Measurements from ENCODE around the gene MLLT6.

The MLLT6 gene

DNA sequence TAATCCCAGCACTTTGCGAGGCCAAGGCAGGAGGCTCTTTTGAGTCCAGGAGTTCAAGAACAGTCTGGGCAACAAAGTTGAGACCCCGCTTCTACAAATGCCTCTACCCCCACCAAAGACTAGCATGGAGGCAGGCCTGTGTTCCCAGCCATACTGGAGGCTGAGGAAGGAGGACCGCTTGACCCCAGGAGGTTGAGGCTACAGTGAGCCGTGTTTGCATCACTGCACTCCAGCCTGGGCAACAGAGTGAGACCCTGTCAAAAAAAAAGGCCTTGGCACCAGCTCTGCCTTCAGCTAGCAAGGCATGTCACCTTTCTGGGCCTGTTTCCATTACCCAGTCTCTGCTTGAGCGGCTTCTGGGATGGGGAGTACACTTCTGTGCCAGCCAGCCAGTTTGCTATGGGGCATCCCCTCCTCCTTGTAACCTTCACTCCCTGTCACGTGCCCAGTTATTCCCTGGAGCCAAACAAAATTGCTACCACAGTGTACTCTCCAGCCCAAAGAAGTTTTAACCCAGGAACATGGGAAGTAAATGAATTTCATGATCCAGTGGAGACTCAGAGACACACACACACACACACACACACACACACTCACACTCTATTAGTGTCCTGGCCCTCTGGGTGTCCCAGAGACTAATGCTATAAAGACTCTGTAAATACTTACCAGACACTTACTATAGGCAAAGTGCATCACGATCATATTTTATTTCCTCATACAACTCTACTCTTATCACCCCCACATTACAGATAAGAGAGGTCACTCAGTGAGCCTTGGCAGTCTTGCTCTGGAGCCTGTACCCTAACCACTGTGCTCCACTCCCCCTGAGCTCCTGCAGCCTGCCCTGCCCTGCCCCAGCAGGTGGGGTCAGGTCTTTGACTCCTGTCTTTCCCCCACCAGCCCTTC lies 27.6 kb downstream of the MLLT6 start:
- DNase-seq (ENCODE audit: low spot score): no peak
- TF ChIP-seq, protein P1, sequence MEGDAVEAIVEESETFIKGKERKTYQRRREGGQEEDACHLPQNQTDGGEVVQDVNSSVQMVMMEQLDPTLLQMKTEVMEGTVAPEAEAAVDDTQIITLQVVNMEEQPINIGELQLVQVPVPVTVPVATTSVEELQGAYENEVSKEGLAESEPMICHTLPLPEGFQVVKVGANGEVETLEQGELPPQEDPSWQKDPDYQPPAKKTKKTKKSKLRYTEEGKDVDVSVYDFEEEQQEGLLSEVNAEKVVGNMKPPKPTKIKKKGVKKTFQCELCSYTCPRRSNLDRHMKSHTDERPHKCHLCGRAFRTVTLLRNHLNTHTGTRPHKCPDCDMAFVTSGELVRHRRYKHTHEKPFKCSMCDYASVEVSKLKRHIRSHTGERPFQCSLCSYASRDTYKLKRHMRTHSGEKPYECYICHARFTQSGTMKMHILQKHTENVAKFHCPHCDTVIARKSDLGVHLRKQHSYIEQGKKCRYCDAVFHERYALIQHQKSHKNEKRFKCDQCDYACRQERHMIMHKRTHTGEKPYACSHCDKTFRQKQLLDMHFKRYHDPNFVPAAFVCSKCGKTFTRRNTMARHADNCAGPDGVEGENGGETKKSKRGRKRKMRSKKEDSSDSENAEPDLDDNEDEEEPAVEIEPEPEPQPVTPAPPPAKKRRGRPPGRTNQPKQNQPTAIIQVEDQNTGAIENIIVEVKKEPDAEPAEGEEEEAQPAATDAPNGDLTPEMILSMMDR (IDR thresholded peaks at IDR 0.05; ENCODE audit: extremely low read depth, insufficient read depth, missing control alignments): no peak
- in situ Hi-C loops (cut with MboI; ENCODE audit: low pct_unique_long_range_greater_than_20kb, low sequenced_read_pairs, unreplicated experiment): no loop called here

DNA sequence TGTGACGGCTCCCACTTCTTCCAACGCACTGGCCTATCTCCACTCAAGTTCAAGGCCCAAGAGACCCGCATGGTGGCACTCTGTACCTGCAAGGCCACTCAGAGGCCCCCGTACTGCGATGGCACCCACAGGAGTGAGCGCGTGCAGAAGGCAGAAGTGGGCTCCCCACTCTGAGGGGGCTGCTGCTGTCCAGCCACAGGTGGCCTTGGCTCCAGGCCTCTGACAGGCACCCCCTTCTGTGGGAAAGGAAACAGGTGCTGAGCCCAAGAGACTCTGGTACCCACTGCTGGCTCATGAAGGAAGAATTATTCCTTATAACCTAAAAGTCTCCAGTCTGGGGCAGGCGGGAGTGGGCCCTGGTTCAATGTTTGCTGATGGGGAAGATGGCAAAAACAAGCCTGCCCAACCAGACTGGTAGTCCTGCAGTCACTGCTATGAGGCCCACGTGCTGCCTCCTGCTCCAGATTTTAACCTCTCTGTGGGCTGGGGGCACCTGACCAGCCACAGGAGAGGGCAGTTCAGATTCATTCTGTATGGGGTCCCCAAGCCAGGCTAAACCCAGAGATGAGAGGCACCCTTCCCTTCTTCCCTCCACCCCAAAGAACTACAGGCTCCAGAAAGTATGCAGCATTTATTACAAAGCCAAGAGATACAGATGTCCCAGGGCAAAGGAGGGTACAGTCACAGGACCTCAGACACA lies 28.4 kb downstream of the MLLT6 start:
- TF ChIP-seq, protein P1 (IDR thresholded peaks at IDR 0.05; ENCODE audit: extremely low read depth, insufficient read depth, missing control alignments): no peak
- in situ Hi-C loops (cut with MboI; ENCODE audit: low pct_unique_long_range_greater_than_20kb, low sequenced_read_pairs, unreplicated experiment): no loop called here
- no peak for DNase-seq (ENCODE audit: low spot score)

DNA sequence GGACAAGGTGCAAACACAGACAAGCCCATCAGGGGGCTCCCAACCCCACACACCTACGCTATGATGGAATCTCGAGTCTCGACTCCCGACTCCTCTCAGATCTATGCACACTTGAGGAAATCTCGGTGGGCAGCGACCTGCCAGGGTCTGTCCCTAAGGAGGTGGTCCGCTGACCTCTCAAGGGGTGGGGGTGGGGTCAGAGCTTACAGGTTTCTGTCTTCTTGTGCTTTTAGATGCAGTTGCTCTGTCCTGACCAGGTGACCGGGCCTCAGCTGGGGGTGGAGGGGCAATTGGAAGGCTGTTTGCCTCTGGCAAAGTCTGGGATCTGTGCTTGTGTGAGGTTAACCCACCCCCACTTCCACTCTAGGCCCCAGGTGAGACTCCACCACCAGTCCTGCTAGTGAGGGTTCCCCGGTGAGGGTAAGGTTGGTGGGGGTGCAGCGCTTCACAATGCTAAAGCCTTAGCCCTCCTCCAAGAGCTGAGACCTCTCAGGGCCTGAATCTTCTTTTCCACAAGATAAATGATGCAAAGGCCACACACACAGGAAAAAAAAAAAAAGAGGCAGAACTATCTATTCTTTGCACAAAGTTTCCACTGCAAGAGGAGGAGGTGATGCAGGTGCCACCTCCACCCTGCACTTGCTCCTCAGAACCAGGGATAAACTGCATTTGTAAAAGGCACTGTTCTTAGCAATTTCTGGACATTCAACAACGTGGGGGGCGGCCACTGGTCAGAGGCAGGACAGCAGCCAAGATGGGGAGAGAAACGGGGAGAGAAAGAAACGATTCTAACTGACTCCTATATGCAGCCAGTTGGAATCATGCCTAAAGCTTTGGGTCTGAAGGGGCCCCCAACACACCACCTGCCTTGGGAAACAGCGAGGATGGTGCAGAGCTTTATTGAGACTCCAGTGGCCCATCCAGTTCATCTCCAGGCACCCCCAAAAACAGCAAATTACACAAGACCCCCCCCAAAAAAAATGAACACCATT lies 29.2 kb downstream of the MLLT6 start:
- in situ Hi-C loops (cut with MboI; ENCODE audit: low pct_unique_long_range_greater_than_20kb, low sequenced_read_pairs, unreplicated experiment): no loop called here
- TF ChIP-seq, protein P1 (IDR thresholded peaks at IDR 0.05; ENCODE audit: extremely low read depth, insufficient read depth, missing control alignments): peak; percentile 35
- no peak for DNase-seq (ENCODE audit: low spot score)

DNA sequence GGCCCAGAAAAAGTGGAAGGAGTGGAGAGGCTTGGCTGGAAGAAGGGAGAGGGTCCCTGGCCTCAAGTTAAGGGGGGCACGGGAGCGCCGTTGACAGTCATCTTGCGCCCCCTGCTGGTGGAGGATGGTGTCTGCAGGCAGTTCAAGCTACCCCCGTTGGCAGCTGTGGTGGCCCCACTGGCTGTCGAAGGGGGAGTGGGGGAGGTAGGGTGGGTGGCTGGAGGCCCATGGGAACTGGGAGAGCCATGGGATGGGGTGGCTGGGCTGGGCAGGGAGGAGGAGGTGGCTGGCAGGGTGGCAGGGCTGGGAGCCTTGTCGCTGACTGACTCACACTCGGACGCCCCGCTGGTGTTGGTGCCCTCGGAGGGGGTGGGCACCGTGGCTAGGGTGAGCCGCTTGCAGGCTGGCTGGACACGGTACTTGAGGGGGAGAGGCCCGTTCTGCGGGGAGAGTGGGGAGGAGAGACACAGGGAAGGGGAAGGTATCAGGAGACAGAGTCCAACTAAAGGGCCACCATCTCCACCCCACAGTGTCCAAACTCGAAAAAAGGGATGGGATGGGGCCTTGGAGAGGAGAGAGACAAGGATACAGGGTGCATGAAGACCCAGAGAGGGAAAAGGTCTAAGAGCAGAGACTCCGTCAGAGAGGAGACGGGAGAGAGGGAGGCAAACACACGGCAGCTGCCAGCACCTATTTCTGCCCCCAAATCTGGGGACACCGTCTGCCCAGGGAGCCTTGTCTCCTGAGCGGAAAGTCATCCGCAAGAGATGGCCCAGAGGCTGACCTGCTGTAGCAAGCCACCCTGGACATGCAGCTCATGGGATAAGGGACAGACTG lies 30.3 kb downstream of the MLLT6 start:
- TF ChIP-seq, protein P1 (IDR thresholded peaks at IDR 0.05; ENCODE audit: extremely low read depth, insufficient read depth, missing control alignments): peak; percentile 97
- peak; percentile 86 for DNase-seq (ENCODE audit: low spot score)
- in situ Hi-C loops (cut with MboI; ENCODE audit: low pct_unique_long_range_greater_than_20kb, low sequenced_read_pairs, unreplicated experiment): loop anchor here (5.0 kb wide), 1 partner anchor 58 kb away; no protein-coding TSS in a partner anchor

DNA sequence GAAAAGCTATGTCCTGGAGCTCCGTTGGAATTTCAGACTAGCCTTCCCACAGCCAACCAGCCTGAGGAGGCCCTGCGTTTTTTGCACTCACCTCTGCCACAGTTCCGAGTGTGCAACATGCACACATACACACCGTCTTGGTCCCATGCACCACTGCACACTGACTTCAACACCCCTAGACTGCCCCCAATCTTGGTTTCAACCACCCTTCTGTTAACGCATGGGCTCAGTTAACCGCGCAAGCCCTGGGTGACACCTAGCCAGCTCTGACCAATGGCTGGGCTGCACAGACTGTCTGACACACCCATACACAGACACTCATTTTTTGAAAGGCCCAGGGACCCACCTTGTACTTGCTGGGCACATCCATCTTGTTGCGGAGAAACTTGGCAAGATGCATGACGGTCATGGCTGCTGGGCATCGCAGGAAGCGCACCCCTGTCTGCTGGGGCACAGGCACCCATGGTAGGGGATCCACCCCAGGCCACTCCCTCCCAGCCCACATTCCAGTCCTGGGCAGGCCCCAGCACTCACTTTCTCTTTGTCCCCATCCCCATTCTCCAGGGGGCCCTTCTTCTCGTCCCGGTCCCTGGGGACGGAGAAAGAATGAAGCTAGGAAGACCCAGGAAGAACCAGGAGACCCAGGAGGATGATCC lies 33.1 kb downstream of the MLLT6 start:
- DNase-seq (ENCODE audit: low spot score): peak; percentile 75
- TF ChIP-seq, protein P1 (IDR thresholded peaks at IDR 0.05; ENCODE audit: extremely low read depth, insufficient read depth, missing control alignments): no peak
- in situ Hi-C loops (cut with MboI; ENCODE audit: low pct_unique_long_range_greater_than_20kb, low sequenced_read_pairs, unreplicated experiment): loop anchor here (5.0 kb wide), 1 partner anchor 61 kb away; no protein-coding TSS in a partner anchor

All from GM13977 (cell line).